Right cardiac atrium (tissue), 5 donors: Measurements from ENCODE around the gene PACSIN1. TPM values are rescaled to one million over a fixed set of nuclear protein-coding genes. Genes with fewer than 3 reads are reported as not detected.
"Not testable (repeated sequence)": the region's sequence is repeated elsewhere in the genome, so short reads cannot be mapped to it uniquely, and the experiment has no call there.

Experiments
- ATAC-seq, 2 donors: fragments of 200-7000 bp; cut with Tn5 transposase; one replicate each; pipeline versions ENCODE4 v1.8.0 to v1.9.1; 2020; ENCODE audit warnings: moderate library complexity in 2 of 2, mild to moderate bottlenecking in 1 of 2
- DNase-seq, 3 donors: peaks; one replicate each; pipeline ENCODE4 v3.0.0-alpha.2; 2020
- H3K27ac ChIP-seq: one replicate; pipeline ENCODE4 v1.5.1; 2013; ENCODE audit warnings: mild to moderate bottlenecking, low read length, control low read depth, moderate library complexity
- H3K27me3 ChIP-seq: one replicate; pipeline ENCODE4 v1.6.1; 2013; ENCODE audit not compliant: control insufficient read depth, insufficient read depth
- H3K4me1 ChIP-seq: one replicate; pipeline ENCODE4 v1.6.1; 2013; ENCODE audit warnings: low read length; ENCODE audit not compliant: control insufficient read depth, insufficient read depth
- H3K4me3 ChIP-seq: one replicate; pipeline ENCODE4 v1.5.1; 2013; ENCODE audit warnings: low read length, control low read depth
- H3K9me3 ChIP-seq: one replicate; pipeline ENCODE4 v1.6.1; 2013; ENCODE audit warnings: low read length; ENCODE audit not compliant: control insufficient read depth
- WGBS: extraction: QIAGEN DNeasy Blood & Tissue Kit; methylation state at CpG from one replicate; pipeline ENCODE4 v1.1.7; 2013; 5-methylcytosine and 5-hydroxymethylcytosine counted together
- intact Hi-C, 4 donors: fragments of 100-400 bp; cut with DNase I; formaldehyde crosslinking; loops; one replicate each; pipeline versions ENCODE4 v1.11.0 to v1.14.0; 2022 to 2023
- polyA plus RNA-seq: library from polyadenylated mRNA; stranded (reverse); fragments of 200-250 nt; gene quantifications from one replicate; pipeline ENCODE4 v1.2.3, GENCODE V29; 2013
- total RNA-seq, 4 donors: library from RNA; stranded (reverse); fragmentation: NEBNext Ultra II Directional; extraction: Animal tissue kit (Norgen Biotek cat#: 25700); gene quantifications; one replicate each; pipeline ENCODE4 v1.2.1, GENCODE V29; 2021
- donor health status: healthy with polysubstance abuse.
- donor health status: DM: no; HTN: yes; CAD: no.
- donor health status: DM: no; HTN: no; CAD: no.
- donor health status: DM: no; HTN: yes; CAD: no; lungs with severe emphysema.
- donor health status: DM: yes; HTN: yes; CAD: no.

Gene PACSIN1
- total and polyA plus RNA-seq, 5 donors: 2.5 to 14.0 (median 10.0) TPM

DNA sequence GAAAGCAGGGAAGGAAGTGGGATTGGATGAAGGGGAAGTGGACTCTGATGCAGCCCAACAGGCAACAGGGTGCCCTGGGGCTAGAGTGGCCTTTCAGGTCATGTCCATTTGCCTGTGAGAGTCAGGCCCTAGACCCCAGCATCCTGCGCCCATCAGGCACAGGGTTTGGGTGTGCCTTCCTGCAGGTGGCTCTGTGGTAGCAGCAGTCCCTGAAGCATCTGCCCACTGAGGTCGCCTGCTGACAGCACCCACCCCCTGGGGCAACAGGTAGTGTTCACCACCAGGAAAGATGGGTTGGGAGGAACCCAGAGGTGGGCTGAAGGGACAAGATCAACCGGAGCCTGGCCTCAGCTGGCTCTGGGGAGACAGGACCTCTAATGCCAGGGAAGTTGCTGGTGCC, 3.6 kb downstream of the PACSIN1 start:
- no peaks in the 10 kb centered on the region for H3K9me3 ChIP-seq
- no peaks in the 10 kb centered on the region for H3K4me1 ChIP-seq
- WGBS: 82% methylated on average over 3 of the region's 3 CpGs
- no peaks in the 10 kb centered on the region for H3K27me3 ChIP-seq
- no peak overlapping the region for H3K4me3 ChIP-seq
- DNase-seq (peak in 1 of 3 donors; percentile 41), ATAC-seq (no peak)
- intact Hi-C loops: loop anchor here in 3 of 4 donors (10.0 kb wide), 1 partner anchor 135 kb away; no protein-coding TSS in a partner anchor
- H3K27ac ChIP-seq: no peak overlapping the region

DNA sequence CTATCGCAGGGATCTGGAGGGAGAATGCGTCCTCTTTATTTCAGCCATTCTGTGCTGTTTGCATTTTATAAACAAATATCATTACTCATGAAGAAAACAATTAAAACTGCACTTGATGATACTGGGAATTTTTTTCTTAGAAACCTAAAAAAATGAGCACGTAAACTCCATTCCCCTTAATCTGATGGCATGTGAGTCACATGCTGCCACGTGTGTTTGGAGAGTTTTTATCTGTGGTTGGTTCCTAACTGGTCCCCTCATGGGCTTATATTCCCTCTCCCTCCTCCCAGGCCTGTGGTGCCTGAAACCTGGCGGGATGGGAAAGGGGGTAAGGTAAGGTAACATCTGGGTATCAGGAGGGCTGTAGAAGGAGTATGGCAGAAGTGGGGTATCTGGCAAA, 6.5 kb downstream of the PACSIN1 start:
- ATAC-seq (no peak), DNase-seq (no peak)
- intact Hi-C loops: no loop called here
- H3K27me3 ChIP-seq: no peaks in the 10 kb centered on the region
- no peaks in the 10 kb centered on the region for H3K4me1 ChIP-seq
- no peaks in the 10 kb centered on the region for H3K9me3 ChIP-seq
- 79% methylated on average over 5 of the region's 5 CpGs for WGBS
- H3K27ac ChIP-seq: no peak overlapping the region
- no peak overlapping the region for H3K4me3 ChIP-seq

DNA sequence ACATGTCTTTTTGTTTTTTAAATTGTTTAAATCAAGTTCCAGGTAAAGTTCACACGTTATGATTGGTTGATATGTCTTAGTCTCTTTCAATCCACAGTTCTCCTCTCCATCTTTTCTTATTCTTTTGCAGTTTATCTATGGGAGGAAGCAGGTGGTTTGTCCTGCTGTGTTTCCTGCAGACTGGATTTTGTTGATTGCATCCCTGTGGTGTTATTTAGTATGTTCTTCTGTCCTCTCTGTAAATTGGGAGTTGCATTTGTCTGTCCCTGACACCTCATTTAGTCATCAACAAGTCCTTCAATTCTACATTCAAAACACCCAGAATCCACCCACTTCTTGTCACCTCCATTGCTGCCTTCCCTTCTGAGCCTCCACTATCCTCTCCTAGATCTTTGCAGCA, 8.1 kb downstream of the PACSIN1 start:
- H3K4me3 ChIP-seq: no peak overlapping the region
- WGBS: 81% methylated on average over 1 of the region's 1 CpG

GRCh38 chr6:34474754-34475153, 8.9 kb downstream of the PACSIN1 start:
- WGBS: 71% methylated on average over 2 of the region's 2 CpGs

More for the DNA sequence above, 8.1 kb downstream of the PACSIN1 start:
- intact Hi-C loops: no loop called here
- Histone ChIP-seq H3K27ac (no peak overlapping the region), H3K9me3 (no peaks in the 10 kb centered on the region), H3K27me3 (no peaks in the 10 kb centered on the region), H3K4me1 (no peaks in the 10 kb centered on the region)
- DNase-seq (no peak), ATAC-seq (no peak)

GRCh38 chr6:34475238-34475682, 9.4 kb downstream of the PACSIN1 start:
- Histone ChIP-seq H3K27ac (no peak overlapping the region), H3K9me3 (no peaks in the 10 kb centered on the region), H3K27me3 (no peaks in the 10 kb centered on the region), H3K4me3 (no peak overlapping the region), H3K4me1 (no peaks in the 10 kb centered on the region)
- WGBS: 64% methylated on average over 5 of the region's 5 CpGs
- ATAC-seq: no peak
- DNase-seq: no peak
- intact Hi-C loops: no loop called here

More at GRCh38 chr6:34474754-34475153, 8.9 kb downstream of the PACSIN1 start:
- no peak overlapping the region for H3K27ac ChIP-seq
- ATAC-seq: no peak
- H3K27me3 ChIP-seq: no peaks in the 10 kb centered on the region
- no peak overlapping the region for H3K4me3 ChIP-seq
- no peaks in the 10 kb centered on the region for H3K9me3 ChIP-seq
- no peaks in the 10 kb centered on the region for H3K4me1 ChIP-seq
- intact Hi-C loops: no loop called here
- DNase-seq: no peak

- no peaks in the 10 kb centered on the region for H3K27me3 ChIP-seq
- H3K27ac ChIP-seq: no peak overlapping the region
- WGBS: 60% methylated on average over 7 of the region's 7 CpGs
- H3K9me3 ChIP-seq: no peaks in the 10 kb centered on the region
- H3K4me3 ChIP-seq: no peak overlapping the region
- no peak for ATAC-seq
- DNase-seq: no peak
- intact Hi-C loops: no loop called here
- no peaks in the 10 kb centered on the region for H3K4me1 ChIP-seq
These were observed 10.0 kb downstream of the PACSIN1 start for GRCh38 chr6:34475767-34476328.

- H3K9me3 ChIP-seq: no peaks in the 10 kb centered on the region
- no peak overlapping the region for H3K4me3 ChIP-seq
- no peak for ATAC-seq
- 48% methylated on average over 5 of the region's 5 CpGs for WGBS
- no peaks in the 10 kb centered on the region for H3K4me1 ChIP-seq
- intact Hi-C loops: no loop called here
- peak in 1 of 3 donors; percentile 46 for DNase-seq
- H3K27me3 ChIP-seq: no peaks in the 10 kb centered on the region
- H3K27ac ChIP-seq: no peak overlapping the region
These were observed 10.6 kb downstream of the PACSIN1 start for GRCh38 chr6:34476447-34476846.

GRCh38 chr6:34476921-34477320, 11.0 kb downstream of the PACSIN1 start:
- 52% methylated on average over 5 of the region's 5 CpGs for WGBS
- intact Hi-C loops: no loop called here
- Histone ChIP-seq H3K27me3 (no peaks in the 10 kb centered on the region), H3K4me1 (no peaks in the 10 kb centered on the region), H3K9me3 (no peaks in the 10 kb centered on the region), H3K27ac (no peak overlapping the region), H3K4me3 (no peak overlapping the region)
- DNase-seq (no peak), ATAC-seq (no peak)

GRCh38 chr6:34478796-34479195, 12.9 kb downstream of the PACSIN1 start:
- no peaks in the 10 kb centered on the region for H3K4me1 ChIP-seq
- no peaks in the 10 kb centered on the region for H3K9me3 ChIP-seq
- DNase-seq (no peak), ATAC-seq (no peak)
- intact Hi-C loops: no loop called here
- no peak overlapping the region for H3K4me3 ChIP-seq
- 86% methylated on average over 4 of the region's 4 CpGs for WGBS
- no peaks in the 10 kb centered on the region for H3K27me3 ChIP-seq
- H3K27ac ChIP-seq: no peak overlapping the region

DNA sequence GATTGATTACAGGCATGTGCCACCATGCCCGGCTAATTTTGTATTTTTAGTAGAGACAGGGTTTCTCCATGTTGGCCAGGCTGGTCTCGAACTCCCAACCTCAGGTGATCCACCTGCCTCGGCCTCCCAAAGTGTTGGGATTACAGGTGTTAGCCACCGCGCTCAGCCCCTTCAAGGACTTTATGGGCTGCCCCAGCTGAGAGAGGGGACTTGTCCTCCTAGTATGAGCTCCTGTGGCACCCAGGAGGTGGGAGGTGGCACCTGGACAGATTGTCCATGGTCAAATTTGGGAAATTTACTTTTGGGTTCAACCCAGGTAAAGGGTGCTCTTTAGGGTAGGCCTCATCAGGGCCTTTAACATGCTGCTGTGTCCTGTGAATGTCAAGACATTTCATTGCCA, 17.9 kb downstream of the PACSIN1 start:
- DNase-seq, H3K4me1 ChIP-seq, ATAC-seq, H3K27me3 ChIP-seq, H3K9me3 ChIP-seq, H3K27ac ChIP-seq, intact Hi-C loops, H3K4me3 ChIP-seq: not testable (repeated sequence)
- 96% methylated on average over 5 of the region's 5 CpGs for WGBS

GRCh38 chr6:34484391-34484790, 18.5 kb downstream of the PACSIN1 start:
- intact Hi-C loops: no loop called here

DNA sequence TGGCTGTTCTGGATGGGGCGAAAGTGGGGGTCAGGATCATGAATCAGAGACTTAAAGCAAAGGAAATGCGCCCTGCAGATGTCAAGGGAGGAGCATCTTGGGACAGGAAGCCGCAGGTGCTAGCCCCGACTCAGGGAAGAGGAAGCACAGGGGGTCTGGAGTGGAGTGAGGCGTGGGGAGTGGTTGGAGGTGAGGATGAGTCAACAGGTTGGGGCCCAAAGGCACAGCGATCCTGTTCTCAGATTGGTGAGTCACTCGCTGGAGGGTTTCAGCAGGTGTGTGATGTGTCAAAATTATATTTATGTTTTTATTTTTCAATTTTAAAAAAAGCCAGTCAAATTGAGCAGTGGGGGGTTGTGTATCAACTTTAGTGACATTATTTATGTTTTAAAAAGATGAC, 19.0 kb downstream of the PACSIN1 start:
- DNase-seq: no peak
- no peak overlapping the region for H3K4me3 ChIP-seq
- no peaks in the 10 kb centered on the region for H3K4me1 ChIP-seq
- 66% methylated on average over 7 of the region's 7 CpGs for WGBS
- intact Hi-C loops: no loop called here
- ATAC-seq: no peak
- no peaks in the 10 kb centered on the region for H3K27me3 ChIP-seq
- H3K9me3 ChIP-seq: no peaks in the 10 kb centered on the region
- H3K27ac ChIP-seq: no peak overlapping the region

More at GRCh38 chr6:34484391-34484790, 18.5 kb downstream of the PACSIN1 start:
- WGBS: 63% methylated on average over 1 of the region's 1 CpG
- no peak for DNase-seq
- Histone ChIP-seq H3K4me1 (no peaks in the 10 kb centered on the region), H3K4me3 (no peak overlapping the region), H3K27ac (no peak overlapping the region), H3K27me3 (no peaks in the 10 kb centered on the region), H3K9me3 (no peaks in the 10 kb centered on the region)
- no peak for ATAC-seq
